ENCODE results near the gene NHLH1. TPM values are rescaled to one million over a fixed set of nuclear protein-coding genes. Genes with fewer than 3 reads are reported as not detected.

The NHLH1 gene
- total and polyA plus RNA-seq, 2 of the 4 experiments (the other 2 are of a cell fraction) = 0.14 TPM; not detected in 1

- ChIA-PET POLR2A (ENCODE audit: unreplicated experiment) (no interaction called here), CTCF (no interaction called here)
- Histone ChIP-seq H3K9me1 (ENCODE audit: insufficient read depth, low read length) (no peaks in the 10 kb centered on the region), H3K56ac (ENCODE audit: extremely low read depth, insufficient read depth, low read length) (no peak overlapping the region), H4K20me1 (ENCODE audit: insufficient read depth, low read length) (no peaks in the 10 kb centered on the region), H2BK5ac (ENCODE audit: low read depth, low read length, poor library complexity, severe bottlenecking) (no peak overlapping the region), H3K23ac (ENCODE audit: low read depth, low read length) (no peak overlapping the region), H4K91ac (ENCODE audit: insufficient read depth, low read depth, low read length) (no peak overlapping the region), H2BK15ac (ENCODE audit: low read depth, low read length) (no peak overlapping the region), H4K5ac (ENCODE audit: low read depth, low read length) (no peak overlapping the region), H2BK20ac (ENCODE audit: low read depth, low read length) (no peak overlapping the region), H3K18ac (ENCODE audit: low read depth, low read length) (no peak overlapping the region), H3K27ac (ENCODE audit: insufficient read depth, low read length) (no peak overlapping the region), H3K9ac (ENCODE audit: low read depth, low read length) (no peak overlapping the region), H3K4ac (ENCODE audit: low read depth, low read length) (no peak overlapping the region), H3K4me1 (ENCODE audit: control insufficient read depth, insufficient read depth, low read length) (no peaks in the 10 kb centered on the region), H2BK120ac (ENCODE audit: low read depth, low read length) (no peak overlapping the region), H2AFZ (replicated peaks; ENCODE audit: low read length, poor library complexity) (no peak overlapping the region), H3K27me3 (ENCODE audit: control insufficient read depth, insufficient read depth, low read length) (peaks cover 6% of the 10 kb centered on the region; the same call in 1 of the 2 replicates), H3K4me3 (ENCODE audit: insufficient read depth, low read depth, low read length) (no peak overlapping the region), H3K14ac (replicated peaks; ENCODE audit: low read depth, low read length) (no peak overlapping the region), H2AK5ac (ENCODE audit: low read depth, low read length) (no peak overlapping the region), H3K4me2 (ENCODE audit: low read depth, low read length) (no peak overlapping the region), H3K9me3 (ENCODE audit: control insufficient read depth, insufficient read depth, low read length) (no peaks in the 10 kb centered on the region), H4K8ac (ENCODE audit: low read depth in 2 of 2, low read length in 2 of 2) (no peak overlapping the region), H2AK9ac (replicated peaks; ENCODE audit: low read depth, low read length, poor library complexity) (no peak overlapping the region), H3K79me1 (ENCODE audit: low read depth in 1 of 2, low read length in 2 of 2) (no peaks in the 10 kb centered on the region), H3K36me3 (ENCODE audit: control insufficient read depth, insufficient read depth, low read length) (no peaks in the 10 kb centered on the region)
- no TSS peak for BruUV-seq (replicated peaks)
- dilution Hi-C loops (cut with HindIII; ENCODE audit: low sequenced_read_pairs, unreplicated experiment) (no loop called here), in situ Hi-C loops (cut with MboI; ENCODE audit: low sequenced_read_pairs) (loop anchor here (10.0 kb wide), 1 partner anchor 436 kb away; no protein-coding TSS in a partner anchor), intact Hi-C loops (cut with micrococcal nuclease) (loop anchor here (10.0 kb wide), 1 partner anchor 426 kb away; the partner anchor contains the start of gene IGSF9)
- no peak for ATAC-seq (ENCODE audit: low read depth)
- no peak for DNase-seq
- no peak for TF ChIP-seq RCOR1 (IDR thresholded peaks at IDR 0.05; ENCODE audit: insufficient replicate concordance, low read length)
- TF ChIP-seq CTCF (conservative IDR thresholded peaks at IDR 0.05; ENCODE audit: low read depth, low read length) = no peak
- TF ChIP-seq FOS (IDR thresholded peaks at IDR 0.05; ENCODE audit: low read depth, low read length) = no peak
- TF ChIP-seq MXI1 (IDR thresholded peaks at IDR 0.05; ENCODE audit: borderline replicate concordance, low read depth, low read length) = no peak
- no peak for TF ChIP-seq RFX5 (IDR thresholded peaks at IDR 0.05; ENCODE audit: low read depth, low read length)
- no peak for TF ChIP-seq POLR2A (IDR thresholded peaks at IDR 0.05; ENCODE audit: low read depth, low read length)
- TF ChIP-seq NFE2L2 (IDR thresholded peaks at IDR 0.05; ENCODE audit: low read depth, low read length) = no peak
- no peak for TF ChIP-seq MAZ (IDR thresholded peaks at IDR 0.05; ENCODE audit: borderline replicate concordance, low read depth, low read length)
- TF ChIP-seq SMC3 (IDR thresholded peaks at IDR 0.05; ENCODE audit: low read depth, low read length) = no peak
- no peak for TF ChIP-seq BHLHE40 (IDR thresholded peaks at IDR 0.05; ENCODE audit: low read depth, low read length)
- TF ChIP-seq, protein P1, sequence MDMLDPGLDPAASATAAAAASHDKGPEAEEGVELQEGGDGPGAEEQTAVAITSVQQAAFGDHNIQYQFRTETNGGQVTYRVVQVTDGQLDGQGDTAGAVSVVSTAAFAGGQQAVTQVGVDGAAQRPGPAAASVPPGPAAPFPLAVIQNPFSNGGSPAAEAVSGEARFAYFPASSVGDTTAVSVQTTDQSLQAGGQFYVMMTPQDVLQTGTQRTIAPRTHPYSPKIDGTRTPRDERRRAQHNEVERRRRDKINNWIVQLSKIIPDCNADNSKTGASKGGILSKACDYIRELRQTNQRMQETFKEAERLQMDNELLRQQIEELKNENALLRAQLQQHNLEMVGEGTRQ (IDR thresholded peaks at IDR 0.05; ENCODE audit: low read depth, low read length) = no peak
- no peak for TF ChIP-seq ELK1 (IDR thresholded peaks at IDR 0.05; ENCODE audit: borderline replicate concordance, low read depth, low read length)
- no peak for TF ChIP-seq RAD21 (IDR thresholded peaks at IDR 0.05; ENCODE audit: low read length)
- TF ChIP-seq CHD1 (IDR thresholded peaks at IDR 0.05; ENCODE audit: low read depth, low read length) = no peak
Observed at GRCh38 chr1:160371346-160371631, 4.4 kb downstream of the NHLH1 start.
